Stimulated activated CD8-positive, alpha-beta memory T cell treated with anti-CD3 and anti-CD28 coated beads, Interleukin-12 subunit alpha, Interleukin-12 subunit beta, amount 100 ng/mL, for 4 hours (primary cell): ENCODE results near the gene KDM8.

Experiments used
- DNase-seq: peaks from one replicate; pipeline ENCODE4 v3.0.0-alpha.2; 2020; ENCODE audit warnings: low read depth

Gene KDM8

DNA sequence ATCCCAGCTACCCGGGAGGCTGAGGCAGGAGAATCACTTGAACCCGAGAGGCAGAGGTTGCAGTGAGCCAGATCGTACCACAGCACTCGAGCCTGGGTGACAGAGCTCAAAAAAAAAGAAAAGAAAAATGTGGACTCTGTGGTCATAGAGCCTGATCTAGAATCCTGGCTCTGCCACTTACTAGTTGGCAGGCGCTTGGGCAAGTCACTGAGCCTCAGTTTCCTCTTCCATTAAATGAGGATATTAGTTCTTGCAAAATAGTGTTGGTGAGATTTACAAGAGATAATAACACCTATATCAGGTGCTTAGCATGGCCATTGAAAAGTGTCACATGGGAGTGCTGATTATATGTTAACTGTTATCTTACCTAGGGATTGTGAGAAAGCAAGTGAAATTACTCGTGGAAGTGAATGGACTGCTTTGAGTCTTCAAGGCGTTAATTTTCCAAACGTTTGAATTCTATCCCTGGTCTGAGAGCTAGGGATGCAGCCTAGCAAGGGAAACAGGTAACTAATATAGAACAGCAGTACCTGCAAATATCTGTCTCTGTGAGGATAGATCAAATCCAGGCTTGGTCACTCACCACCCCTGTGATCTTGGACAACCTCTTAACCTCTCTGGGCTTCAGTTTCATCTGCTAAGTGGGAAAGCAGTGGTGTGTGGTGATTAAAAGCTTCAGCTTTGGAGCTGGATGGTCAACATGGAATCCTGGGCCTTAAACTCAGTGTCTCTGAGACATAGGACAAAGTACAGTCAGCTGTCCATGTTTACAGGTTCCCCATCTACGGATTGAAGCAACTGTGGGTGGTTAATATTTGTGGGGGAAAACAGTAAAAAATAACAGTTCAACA is 66.2 kb downstream of the KDM8 start:
- no peak for DNase-seq

- DNase-seq: no peak
Measured at GRCh38 chr16:27270349-27270748, 67.0 kb downstream of the KDM8 start.
